HepG2 (cell line): ENCODE measurements around the gene DCP2. TPM values are rescaled to one million over a fixed set of nuclear protein-coding genes. Genes with fewer than 3 reads are reported as not detected.

Experiments used
- CEBPB ChIP-seq: IDR thresholded peaks from 2 replicates; pipeline ENCODE4 v1.6.1; 2011; ENCODE audit warnings: low read depth, low read length, improper control_type of control experiment, borderline replicate concordance
- CEBPG ChIP-seq: IDR thresholded peaks from 2 replicates; pipeline ENCODE4 v1.6.1; 2016
- FOSL1 ChIP-seq: sonication (generic); formaldehyde crosslinking; IDR thresholded peaks from 2 replicates; pipeline ENCODE4 v1.9.0; 2021; ENCODE audit warnings: missing genetic modification reagents, borderline replicate concordance
- HMG20A ChIP-seq: IDR thresholded peaks from 2 replicates; pipeline ENCODE4 v1.6.1; 2016; ENCODE audit warnings: borderline replicate concordance
- KLF16 ChIP-seq, 2 experiments: sonication (generic) in 1 of 2; formaldehyde crosslinking in 1 of 2; IDR thresholded peaks; 2 replicates each; pipeline versions ENCODE4 v1.6.1 to v1.8.0; 2016 to 2023; ENCODE audit warnings: missing genetic modification reagents in 2 of 2, missing compliant biosample characterization in 1 of 2
- MAF1 ChIP-seq: sonication (generic); formaldehyde crosslinking; IDR thresholded peaks from 2 replicates; pipeline ENCODE4 v1.5.0; 2020; ENCODE audit warnings: missing genetic modification reagents, borderline replicate concordance
- NBN ChIP-seq: fragments of 450-650 bp; conservative IDR thresholded peaks from 2 replicates; pipeline ENCODE4 v1.6.1; 2017
- NCOA2 ChIP-seq: sonication (generic); formaldehyde crosslinking; IDR thresholded peaks from 2 replicates; pipeline ENCODE4 v1.8.0; 2022; ENCODE audit warnings: inconsistent platforms
- TP53 ChIP-seq: sonication (generic); formaldehyde crosslinking; conservative IDR thresholded peaks from 2 replicates; pipeline ENCODE4 v1.4.0; 2020; ENCODE audit warnings: missing genetic modification reagents
- ZFP36L1 ChIP-seq: sonication (generic); formaldehyde crosslinking; IDR thresholded peaks from 2 replicates; pipeline ENCODE4 v1.8.0; 2022; ENCODE audit warnings: mild to moderate bottlenecking, missing genetic modification reagents, moderate library complexity
- ZNF121 ChIP-seq: sonication (generic); formaldehyde crosslinking; IDR thresholded peaks from 2 replicates; pipeline ENCODE4 v1.5.0; 2020; ENCODE audit warnings: mild to moderate bottlenecking, missing genetic modification reagents
- ZNF543 ChIP-seq: sonication (generic); formaldehyde crosslinking; IDR thresholded peaks from 2 replicates; pipeline ENCODE4 v1.4.0; 2020; ENCODE audit warnings: mild to moderate bottlenecking, missing genetic modification reagents
- ZNF616 ChIP-seq: sonication (generic); formaldehyde crosslinking; IDR thresholded peaks from 2 replicates; pipeline ENCODE4 v1.5.0; 2020; ENCODE audit warnings: low read depth, mild to moderate bottlenecking, missing genetic modification reagents
- ZSCAN20 ChIP-seq: sonication (generic); formaldehyde crosslinking; IDR thresholded peaks from 2 replicates; pipeline ENCODE4 v1.4.0; 2020; ENCODE audit warnings: missing genetic modification reagents, mild to moderate bottlenecking, borderline replicate concordance
- polyA plus RNA-seq, 8 experiments: library from polyadenylated mRNA; depleted of rRNA in 3 of 8; stranded (reverse) in 7 of 8; unstranded in 1 of 8; fragments of >200 nt; fragmentation: Illumina TruSeq in 4 of 8; extraction: Trizol in 4 of 8; gene quantifications; 2 replicates each; pipeline versions ENCODE4 v1.2.1 to v1.2.3, GENCODE V29; 2011 to 2016; ENCODE audit warnings: low read depth in 4 of 8, missing spikeins in 1 of 8, mixed read lengths in 1 of 8; ENCODE audit not compliant: insufficient read depth in 1 of 8
- total RNA-seq, 5 experiments: library from RNA; depleted of rRNA; stranded (reverse); fragments of >200 nt; fragmentation: Illumina TruSeq; extraction: Trizol; gene quantifications; 2 replicates each; pipeline ENCODE4 v1.2.3, GENCODE V29; 2016; ENCODE audit warnings: low read depth in 1 of 5
- TF ChIP-seq, protein P1 (sequence below): sonication (generic); formaldehyde crosslinking; IDR thresholded peaks from 2 replicates; pipeline ENCODE4 v1.4.0; 2020; ENCODE audit warnings: missing genetic modification reagents
- TF ChIP-seq, protein P2 (sequence below): sonication (generic); formaldehyde crosslinking; IDR thresholded peaks from 2 replicates; pipeline ENCODE4 v1.9.0; 2021; ENCODE audit warnings: missing genetic modification reagents, borderline replicate concordance
- TF ChIP-seq, protein P3 (sequence below): sonication (generic); formaldehyde crosslinking; IDR thresholded peaks from 2 replicates; pipeline ENCODE4 v1.5.1; 2020; ENCODE audit warnings: missing genetic modification reagents, mild to moderate bottlenecking, borderline replicate concordance
- TF ChIP-seq, protein P4 (sequence below), 2 experiments: fragments of 450-650 bp in 1 of 2; sonication (generic) in 1 of 2; formaldehyde crosslinking; IDR thresholded peaks; 2 replicates each; pipeline versions ENCODE4 v1.5.0 to v1.8.0; 2020 to 2022; ENCODE audit warnings: mild to moderate bottlenecking in 1 of 2, missing genetic modification reagents in 1 of 2
- TF ChIP-seq, protein P5 (sequence below): sonication (generic); formaldehyde crosslinking; IDR thresholded peaks from 2 replicates; pipeline ENCODE4 v1.4.0; 2020; ENCODE audit warnings: missing genetic modification reagents, borderline replicate concordance
- TF ChIP-seq, protein P6 (sequence below): sonication (generic); formaldehyde crosslinking; IDR thresholded peaks from 2 replicates; pipeline ENCODE4 v1.5.0; 2020; ENCODE audit warnings: missing genetic modification reagents

Gene DCP2
- total and polyA plus RNA-seq, 2 of the 13 experiments (the other 11 are each of a cell fraction or from before 2014, with no cell fraction given), result 16.2 to 63.4 TPM

DNA sequence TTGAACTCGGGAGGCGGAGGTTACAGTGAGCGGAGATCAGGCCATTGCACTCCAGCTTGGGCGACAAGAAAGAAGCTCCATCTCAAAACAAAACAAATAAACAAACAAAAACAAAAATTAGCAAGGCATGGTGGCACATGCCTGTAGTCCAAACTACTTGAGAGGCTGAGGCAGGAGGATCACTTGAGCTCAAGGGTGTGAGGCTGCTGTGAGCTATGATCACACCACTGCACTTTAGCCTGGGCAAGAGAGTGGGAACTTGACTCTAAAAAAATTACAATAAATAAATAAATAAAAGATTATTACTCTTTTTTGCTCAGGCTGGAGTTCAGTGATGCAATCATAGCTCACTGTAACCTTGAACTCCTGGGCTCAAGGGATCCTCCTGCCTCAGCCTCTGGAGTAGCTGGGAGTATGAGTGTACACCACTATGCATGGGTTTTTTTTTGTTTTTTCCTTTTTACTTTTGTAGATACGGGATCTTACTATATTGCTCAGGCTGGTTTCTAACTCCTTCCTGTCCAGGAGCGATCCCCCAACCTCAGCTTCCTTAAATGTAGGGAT, 9.0 kb upstream of the DCP2 start (continued):
- TF ChIP-seq CEBPG (CRISPR knock-in tag) (peak; percentile 84), NBN (no peak), ZFP36L1 (CRISPR knock-in tag) (no peak), NCOA2 (CRISPR knock-in tag) (peak; percentile 51; the same call in 1 of the 2 replicates), ZNF543 (CRISPR knock-in tag) (no peak), MAF1 (no peak), TP53 (CRISPR knock-in tag) (no peak), CEBPB (peak; percentile 82), ZNF616 (CRISPR knock-in tag) (no peak), KLF16 (CRISPR knock-in tag; IDR thresholded peaks at IDR 0.05) (0 out of 4 replicates have a peak, but pooled peaks of 1 of the 2 experiments have one; percentile 38), FOSL1 (CRISPR knock-in tag) (no peak), HMG20A (peak; percentile 31; the same call in 1 of the 2 replicates), ZNF121 (CRISPR knock-in tag) (no peak), ZSCAN20 (CRISPR knock-in tag) (no peak)
- TF ChIP-seq, protein P1, sequence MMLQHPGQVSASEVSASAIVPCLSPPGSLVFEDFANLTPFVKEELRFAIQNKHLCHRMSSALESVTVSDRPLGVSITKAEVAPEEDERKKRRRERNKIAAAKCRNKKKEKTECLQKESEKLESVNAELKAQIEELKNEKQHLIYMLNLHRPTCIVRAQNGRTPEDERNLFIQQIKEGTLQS (CRISPR knock-in tag), result peak; percentile 41; the same call in 1 of the 2 replicates
- TF ChIP-seq, protein P2, sequence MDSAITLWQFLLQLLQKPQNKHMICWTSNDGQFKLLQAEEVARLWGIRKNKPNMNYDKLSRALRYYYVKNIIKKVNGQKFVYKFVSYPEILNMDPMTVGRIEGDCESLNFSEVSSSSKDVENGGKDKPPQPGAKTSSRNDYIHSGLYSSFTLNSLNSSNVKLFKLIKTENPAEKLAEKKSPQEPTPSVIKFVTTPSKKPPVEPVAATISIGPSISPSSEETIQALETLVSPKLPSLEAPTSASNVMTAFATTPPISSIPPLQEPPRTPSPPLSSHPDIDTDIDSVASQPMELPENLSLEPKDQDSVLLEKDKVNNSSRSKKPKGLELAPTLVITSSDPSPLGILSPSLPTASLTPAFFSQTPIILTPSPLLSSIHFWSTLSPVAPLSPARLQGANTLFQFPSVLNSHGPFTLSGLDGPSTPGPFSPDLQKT (CRISPR knock-in tag), result no peak
- TF ChIP-seq, protein P3, sequence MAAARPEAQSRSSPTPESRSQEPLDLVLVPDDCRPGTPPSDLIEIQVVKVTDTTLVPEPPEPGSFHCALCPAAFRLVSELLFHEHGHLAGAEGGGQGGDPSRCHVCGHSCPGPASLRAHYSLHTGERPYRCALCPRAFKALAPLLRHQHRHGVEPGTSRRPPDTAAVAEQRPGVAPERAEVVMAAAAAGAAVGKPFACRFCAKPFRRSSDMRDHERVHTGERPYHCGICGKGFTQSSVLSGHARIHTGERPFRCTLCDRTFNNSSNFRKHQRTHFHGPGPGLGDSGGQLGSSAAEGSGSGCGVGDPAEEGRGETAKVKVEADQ (CRISPR knock-in tag), result no peak
- TF ChIP-seq, protein P4, sequence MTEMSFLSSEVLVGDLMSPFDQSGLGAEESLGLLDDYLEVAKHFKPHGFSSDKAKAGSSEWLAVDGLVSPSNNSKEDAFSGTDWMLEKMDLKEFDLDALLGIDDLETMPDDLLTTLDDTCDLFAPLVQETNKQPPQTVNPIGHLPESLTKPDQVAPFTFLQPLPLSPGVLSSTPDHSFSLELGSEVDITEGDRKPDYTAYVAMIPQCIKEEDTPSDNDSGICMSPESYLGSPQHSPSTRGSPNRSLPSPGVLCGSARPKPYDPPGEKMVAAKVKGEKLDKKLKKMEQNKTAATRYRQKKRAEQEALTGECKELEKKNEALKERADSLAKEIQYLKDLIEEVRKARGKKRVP (CRISPR knock-in tag; IDR thresholded peaks at IDR 0.05), result peak in 1 of 2 experiments; percentile 70; a peak in 2 of 4 replicates
- TF ChIP-seq, protein P5, sequence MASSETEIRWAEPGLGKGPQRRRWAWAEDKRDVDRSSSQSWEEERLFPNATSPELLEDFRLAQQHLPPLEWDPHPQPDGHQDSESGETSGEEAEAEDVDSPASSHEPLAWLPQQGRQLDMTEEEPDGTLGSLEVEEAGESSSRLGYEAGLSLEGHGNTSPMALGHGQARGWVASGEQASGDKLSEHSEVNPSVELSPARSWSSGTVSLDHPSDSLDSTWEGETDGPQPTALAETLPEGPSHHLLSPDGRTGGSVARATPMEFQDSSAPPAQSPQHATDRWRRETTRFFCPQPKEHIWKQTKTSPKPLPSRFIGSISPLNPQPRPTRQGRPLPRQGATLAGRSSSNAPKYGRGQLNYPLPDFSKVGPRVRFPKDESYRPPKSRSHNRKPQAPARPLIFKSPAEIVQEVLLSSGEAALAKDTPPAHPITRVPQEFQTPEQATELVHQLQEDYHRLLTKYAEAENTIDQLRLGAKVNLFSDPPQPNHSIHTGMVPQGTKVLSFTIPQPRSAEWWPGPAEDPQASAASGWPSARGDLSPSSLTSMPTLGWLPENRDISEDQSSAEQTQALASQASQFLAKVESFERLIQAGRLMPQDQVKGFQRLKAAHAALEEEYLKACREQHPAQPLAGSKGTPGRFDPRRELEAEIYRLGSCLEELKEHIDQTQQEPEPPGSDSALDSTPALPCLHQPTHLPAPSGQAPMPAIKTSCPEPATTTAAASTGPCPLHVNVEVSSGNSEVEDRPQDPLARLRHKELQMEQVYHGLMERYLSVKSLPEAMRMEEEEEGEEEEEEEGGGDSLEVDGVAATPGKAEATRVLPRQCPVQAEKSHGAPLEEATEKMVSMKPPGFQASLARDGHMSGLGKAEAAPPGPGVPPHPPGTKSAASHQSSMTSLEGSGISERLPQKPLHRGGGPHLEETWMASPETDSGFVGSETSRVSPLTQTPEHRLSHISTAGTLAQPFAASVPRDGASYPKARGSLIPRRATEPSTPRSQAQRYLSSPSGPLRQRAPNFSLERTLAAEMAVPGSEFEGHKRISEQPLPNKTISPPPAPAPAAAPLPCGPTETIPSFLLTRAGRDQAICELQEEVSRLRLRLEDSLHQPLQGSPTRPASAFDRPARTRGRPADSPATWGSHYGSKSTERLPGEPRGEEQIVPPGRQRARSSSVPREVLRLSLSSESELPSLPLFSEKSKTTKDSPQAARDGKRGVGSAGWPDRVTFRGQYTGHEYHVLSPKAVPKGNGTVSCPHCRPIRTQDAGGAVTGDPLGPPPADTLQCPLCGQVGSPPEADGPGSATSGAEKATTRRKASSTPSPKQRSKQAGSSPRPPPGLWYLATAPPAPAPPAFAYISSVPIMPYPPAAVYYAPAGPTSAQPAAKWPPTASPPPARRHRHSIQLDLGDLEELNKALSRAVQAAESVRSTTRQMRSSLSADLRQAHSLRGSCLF (CRISPR knock-in tag), result no peak
- TF ChIP-seq, protein P6, sequence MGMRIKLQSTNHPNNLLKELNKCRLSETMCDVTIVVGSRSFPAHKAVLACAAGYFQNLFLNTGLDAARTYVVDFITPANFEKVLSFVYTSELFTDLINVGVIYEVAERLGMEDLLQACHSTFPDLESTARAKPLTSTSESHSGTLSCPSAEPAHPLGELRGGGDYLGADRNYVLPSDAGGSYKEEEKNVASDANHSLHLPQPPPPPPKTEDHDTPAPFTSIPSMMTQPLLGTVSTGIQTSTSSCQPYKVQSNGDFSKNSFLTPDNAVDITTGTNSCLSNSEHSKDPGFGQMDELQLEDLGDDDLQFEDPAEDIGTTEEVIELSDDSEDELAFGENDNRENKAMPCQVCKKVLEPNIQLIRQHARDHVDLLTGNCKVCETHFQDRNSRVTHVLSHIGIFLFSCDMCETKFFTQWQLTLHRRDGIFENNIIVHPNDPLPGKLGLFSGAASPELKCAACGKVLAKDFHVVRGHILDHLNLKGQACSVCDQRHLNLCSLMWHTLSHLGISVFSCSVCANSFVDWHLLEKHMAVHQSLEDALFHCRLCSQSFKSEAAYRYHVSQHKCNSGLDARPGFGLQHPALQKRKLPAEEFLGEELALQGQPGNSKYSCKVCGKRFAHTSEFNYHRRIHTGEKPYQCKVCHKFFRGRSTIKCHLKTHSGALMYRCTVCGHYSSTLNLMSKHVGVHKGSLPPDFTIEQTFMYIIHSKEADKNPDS (CRISPR knock-in tag), result 0 out of 2 replicates have a peak, but pooled peaks have one; percentile 68
